ENCODE data around the gene PCF11. TPM values are rescaled to one million over a fixed set of nuclear protein-coding genes. Genes with fewer than 3 reads are reported as not detected.

Gene PCF11
- total RNA-seq, 1 experiment from 2014 or later, result 46.1 TPM

DNA sequence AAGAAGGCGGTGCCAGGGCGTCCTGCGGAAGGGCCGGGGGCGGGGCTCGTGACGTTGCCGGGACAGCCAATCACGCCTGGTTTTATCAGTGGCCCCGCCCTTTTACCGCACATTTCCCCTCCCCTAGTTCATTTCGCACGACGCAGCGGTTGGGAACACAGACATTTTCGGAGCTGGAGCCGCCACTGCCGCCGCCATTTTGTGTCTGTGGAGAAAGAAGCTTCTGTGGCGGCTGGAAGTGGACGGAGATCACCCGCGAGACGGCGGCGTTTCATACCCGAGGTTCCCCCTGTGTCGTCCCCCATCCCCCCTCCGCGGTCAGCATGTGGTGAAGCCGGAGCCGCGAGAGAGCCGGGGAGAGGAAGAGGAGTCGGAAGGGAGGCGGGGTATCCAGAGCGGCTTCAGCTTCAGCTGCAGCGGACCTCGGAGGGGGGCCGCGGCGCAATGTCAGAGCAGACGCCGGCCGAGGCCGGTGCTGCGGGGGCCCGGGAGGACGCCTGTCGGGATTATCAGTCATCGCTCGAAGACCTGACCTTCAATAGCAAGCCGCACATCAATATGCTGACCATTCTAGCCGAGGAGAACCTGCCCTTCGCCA lies at the start of gene PCF11 (continued):
- no peak for TF ChIP-seq ATF1 (CRISPR knock-in tag; IDR thresholded peaks at IDR 0.05)
- TF ChIP-seq TP53 (CRISPR knock-in tag; IDR thresholded peaks at IDR 0.05), result no peak
- TF ChIP-seq, protein P1, sequence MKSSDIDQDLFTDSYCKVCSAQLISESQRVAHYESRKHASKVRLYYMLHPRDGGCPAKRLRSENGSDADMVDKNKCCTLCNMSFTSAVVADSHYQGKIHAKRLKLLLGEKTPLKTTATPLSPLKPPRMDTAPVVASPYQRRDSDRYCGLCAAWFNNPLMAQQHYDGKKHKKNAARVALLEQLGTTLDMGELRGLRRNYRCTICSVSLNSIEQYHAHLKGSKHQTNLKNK (CRISPR knock-in tag; IDR thresholded peaks at IDR 0.05), result no peak
- peak; percentile 69; the same call in 1 of the 2 replicates for TF ChIP-seq GABPB1 (CRISPR knock-in tag; IDR thresholded peaks at IDR 0.05)
- TF ChIP-seq KAT7 (CRISPR knock-in tag; IDR thresholded peaks at IDR 0.05; ENCODE audit: borderline replicate concordance), result no peak
- TF ChIP-seq NFYB (CRISPR knock-in tag; conservative IDR thresholded peaks at IDR 0.05; ENCODE audit: low read depth), result no peak; the same call in 1 of the 2 replicates
- TF ChIP-seq ELF4 (CRISPR knock-in tag; IDR thresholded peaks at IDR 0.05; ENCODE audit: low read depth), result no peak
- TF ChIP-seq FOXK1 (CRISPR knock-in tag; IDR thresholded peaks at IDR 0.05), result no peak
- TF ChIP-seq NFATC4 (CRISPR knock-in tag; IDR thresholded peaks at IDR 0.05), result no peak
- TF ChIP-seq, protein P2, sequence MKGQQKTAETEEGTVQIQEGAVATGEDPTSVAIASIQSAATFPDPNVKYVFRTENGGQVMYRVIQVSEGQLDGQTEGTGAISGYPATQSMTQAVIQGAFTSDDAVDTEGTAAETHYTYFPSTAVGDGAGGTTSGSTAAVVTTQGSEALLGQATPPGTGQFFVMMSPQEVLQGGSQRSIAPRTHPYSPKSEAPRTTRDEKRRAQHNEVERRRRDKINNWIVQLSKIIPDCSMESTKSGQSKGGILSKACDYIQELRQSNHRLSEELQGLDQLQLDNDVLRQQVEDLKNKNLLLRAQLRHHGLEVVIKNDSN (CRISPR knock-in tag; IDR thresholded peaks at IDR 0.05), result peak; percentile 74; the same call in 1 of the 2 replicates
- TF ChIP-seq SMAD4 (CRISPR knock-in tag; IDR thresholded peaks at IDR 0.05), result no peak
- TF ChIP-seq SP1 (CRISPR knock-in tag; conservative IDR thresholded peaks at IDR 0.05), result peak; percentile 81
- TF ChIP-seq, protein P3, sequence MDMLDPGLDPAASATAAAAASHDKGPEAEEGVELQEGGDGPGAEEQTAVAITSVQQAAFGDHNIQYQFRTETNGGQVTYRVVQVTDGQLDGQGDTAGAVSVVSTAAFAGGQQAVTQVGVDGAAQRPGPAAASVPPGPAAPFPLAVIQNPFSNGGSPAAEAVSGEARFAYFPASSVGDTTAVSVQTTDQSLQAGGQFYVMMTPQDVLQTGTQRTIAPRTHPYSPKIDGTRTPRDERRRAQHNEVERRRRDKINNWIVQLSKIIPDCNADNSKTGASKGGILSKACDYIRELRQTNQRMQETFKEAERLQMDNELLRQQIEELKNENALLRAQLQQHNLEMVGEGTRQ (CRISPR knock-in tag; IDR thresholded peaks at IDR 0.05), result peak; percentile 72
- TF ChIP-seq ZBTB21 (CRISPR knock-in tag; IDR thresholded peaks at IDR 0.05; ENCODE audit: borderline replicate concordance), result no peak
- TF ChIP-seq, protein P4, sequence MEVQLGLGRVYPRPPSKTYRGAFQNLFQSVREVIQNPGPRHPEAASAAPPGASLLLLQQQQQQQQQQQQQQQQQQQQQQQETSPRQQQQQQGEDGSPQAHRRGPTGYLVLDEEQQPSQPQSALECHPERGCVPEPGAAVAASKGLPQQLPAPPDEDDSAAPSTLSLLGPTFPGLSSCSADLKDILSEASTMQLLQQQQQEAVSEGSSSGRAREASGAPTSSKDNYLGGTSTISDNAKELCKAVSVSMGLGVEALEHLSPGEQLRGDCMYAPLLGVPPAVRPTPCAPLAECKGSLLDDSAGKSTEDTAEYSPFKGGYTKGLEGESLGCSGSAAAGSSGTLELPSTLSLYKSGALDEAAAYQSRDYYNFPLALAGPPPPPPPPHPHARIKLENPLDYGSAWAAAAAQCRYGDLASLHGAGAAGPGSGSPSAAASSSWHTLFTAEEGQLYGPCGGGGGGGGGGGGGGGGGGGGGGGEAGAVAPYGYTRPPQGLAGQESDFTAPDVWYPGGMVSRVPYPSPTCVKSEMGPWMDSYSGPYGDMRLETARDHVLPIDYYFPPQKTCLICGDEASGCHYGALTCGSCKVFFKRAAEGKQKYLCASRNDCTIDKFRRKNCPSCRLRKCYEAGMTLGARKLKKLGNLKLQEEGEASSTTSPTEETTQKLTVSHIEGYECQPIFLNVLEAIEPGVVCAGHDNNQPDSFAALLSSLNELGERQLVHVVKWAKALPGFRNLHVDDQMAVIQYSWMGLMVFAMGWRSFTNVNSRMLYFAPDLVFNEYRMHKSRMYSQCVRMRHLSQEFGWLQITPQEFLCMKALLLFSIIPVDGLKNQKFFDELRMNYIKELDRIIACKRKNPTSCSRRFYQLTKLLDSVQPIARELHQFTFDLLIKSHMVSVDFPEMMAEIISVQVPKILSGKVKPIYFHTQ (CRISPR knock-in tag; IDR thresholded peaks at IDR 0.05), result no peak

DNA sequence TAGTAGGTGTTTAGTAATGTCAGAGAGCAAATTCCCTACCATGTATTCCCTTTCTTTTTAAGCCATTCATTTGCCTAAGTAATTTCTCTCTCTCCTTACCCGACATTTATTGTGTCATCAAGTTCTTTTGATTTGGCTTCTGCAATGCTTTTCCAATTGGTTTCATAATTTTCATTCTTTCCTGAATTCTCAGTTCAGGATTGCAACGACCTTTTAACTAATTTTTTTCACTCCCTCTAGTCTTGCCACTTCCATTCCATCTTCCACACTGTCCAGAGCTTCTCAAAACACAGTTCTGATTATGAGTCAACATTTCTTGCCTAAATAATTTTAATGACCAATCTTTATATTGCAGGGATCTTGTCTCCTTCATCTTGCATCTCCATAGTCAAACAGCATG lies 44.0 kb upstream of the PCF11 start:
- Mint-ChIP-seq H3K9me3 (no peaks in the 10 kb centered on the region), H3K27me3 (ENCODE audit: low read depth) (no peaks in the 10 kb centered on the region), H3K36me3 (no peaks in the 10 kb centered on the region), H3K27ac (no peak overlapping the region), H3K4me1 (no peaks in the 10 kb centered on the region), H3K4me3 (no peak overlapping the region)
- POLR2A ChIA-PET, result no interaction called here
- ATAC-seq, result no peak
- CTCF ChIA-PET, result no interaction called here
- DNase-seq (ENCODE audit: low spot score), result no peak
- TF ChIP-seq, protein P5, sequence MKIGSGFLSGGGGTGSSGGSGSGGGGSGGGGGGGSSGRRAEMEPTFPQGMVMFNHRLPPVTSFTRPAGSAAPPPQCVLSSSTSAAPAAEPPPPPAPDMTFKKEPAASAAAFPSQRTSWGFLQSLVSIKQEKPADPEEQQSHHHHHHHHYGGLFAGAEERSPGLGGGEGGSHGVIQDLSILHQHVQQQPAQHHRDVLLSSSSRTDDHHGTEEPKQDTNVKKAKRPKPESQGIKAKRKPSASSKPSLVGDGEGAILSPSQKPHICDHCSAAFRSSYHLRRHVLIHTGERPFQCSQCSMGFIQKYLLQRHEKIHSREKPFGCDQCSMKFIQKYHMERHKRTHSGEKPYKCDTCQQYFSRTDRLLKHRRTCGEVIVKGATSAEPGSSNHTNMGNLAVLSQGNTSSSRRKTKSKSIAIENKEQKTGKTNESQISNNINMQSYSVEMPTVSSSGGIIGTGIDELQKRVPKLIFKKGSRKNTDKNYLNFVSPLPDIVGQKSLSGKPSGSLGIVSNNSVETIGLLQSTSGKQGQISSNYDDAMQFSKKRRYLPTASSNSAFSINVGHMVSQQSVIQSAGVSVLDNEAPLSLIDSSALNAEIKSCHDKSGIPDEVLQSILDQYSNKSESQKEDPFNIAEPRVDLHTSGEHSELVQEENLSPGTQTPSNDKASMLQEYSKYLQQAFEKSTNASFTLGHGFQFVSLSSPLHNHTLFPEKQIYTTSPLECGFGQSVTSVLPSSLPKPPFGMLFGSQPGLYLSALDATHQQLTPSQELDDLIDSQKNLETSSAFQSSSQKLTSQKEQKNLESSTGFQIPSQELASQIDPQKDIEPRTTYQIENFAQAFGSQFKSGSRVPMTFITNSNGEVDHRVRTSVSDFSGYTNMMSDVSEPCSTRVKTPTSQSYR (CRISPR knock-in tag; IDR thresholded peaks at IDR 0.05), result no peak
- TF ChIP-seq TEAD1 (CRISPR knock-in tag; IDR thresholded peaks at IDR 0.05), result no peak
- TF ChIP-seq RORB (CRISPR knock-in tag; IDR thresholded peaks at IDR 0.05), result no peak
- TF ChIP-seq, protein P6, sequence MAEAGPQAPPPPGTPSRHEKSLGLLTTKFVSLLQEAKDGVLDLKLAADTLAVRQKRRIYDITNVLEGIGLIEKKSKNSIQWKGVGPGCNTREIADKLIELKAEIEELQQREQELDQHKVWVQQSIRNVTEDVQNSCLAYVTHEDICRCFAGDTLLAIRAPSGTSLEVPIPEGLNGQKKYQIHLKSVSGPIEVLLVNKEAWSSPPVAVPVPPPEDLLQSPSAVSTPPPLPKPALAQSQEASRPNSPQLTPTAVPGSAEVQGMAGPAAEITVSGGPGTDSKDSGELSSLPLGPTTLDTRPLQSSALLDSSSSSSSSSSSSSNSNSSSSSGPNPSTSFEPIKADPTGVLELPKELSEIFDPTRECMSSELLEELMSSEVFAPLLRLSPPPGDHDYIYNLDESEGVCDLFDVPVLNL (CRISPR knock-in tag; IDR thresholded peaks at IDR 0.05; ENCODE audit: borderline replicate concordance, low read depth), result no peak
- TF ChIP-seq, protein P7, sequence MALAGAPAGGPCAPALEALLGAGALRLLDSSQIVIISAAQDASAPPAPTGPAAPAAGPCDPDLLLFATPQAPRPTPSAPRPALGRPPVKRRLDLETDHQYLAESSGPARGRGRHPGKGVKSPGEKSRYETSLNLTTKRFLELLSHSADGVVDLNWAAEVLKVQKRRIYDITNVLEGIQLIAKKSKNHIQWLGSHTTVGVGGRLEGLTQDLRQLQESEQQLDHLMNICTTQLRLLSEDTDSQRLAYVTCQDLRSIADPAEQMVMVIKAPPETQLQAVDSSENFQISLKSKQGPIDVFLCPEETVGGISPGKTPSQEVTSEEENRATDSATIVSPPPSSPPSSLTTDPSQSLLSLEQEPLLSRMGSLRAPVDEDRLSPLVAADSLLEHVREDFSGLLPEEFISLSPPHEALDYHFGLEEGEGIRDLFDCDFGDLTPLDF (CRISPR knock-in tag; IDR thresholded peaks at IDR 0.05), result no peak
- no peak for TF ChIP-seq SP1 (CRISPR knock-in tag; conservative IDR thresholded peaks at IDR 0.05)
- TF ChIP-seq, protein P8, sequence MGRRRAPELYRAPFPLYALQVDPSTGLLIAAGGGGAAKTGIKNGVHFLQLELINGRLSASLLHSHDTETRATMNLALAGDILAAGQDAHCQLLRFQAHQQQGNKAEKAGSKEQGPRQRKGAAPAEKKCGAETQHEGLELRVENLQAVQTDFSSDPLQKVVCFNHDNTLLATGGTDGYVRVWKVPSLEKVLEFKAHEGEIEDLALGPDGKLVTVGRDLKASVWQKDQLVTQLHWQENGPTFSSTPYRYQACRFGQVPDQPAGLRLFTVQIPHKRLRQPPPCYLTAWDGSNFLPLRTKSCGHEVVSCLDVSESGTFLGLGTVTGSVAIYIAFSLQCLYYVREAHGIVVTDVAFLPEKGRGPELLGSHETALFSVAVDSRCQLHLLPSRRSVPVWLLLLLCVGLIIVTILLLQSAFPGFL (CRISPR knock-in tag; IDR thresholded peaks at IDR 0.05; ENCODE audit: borderline replicate concordance), result no peak
- TF ChIP-seq RELA (CRISPR knock-in tag; IDR thresholded peaks at IDR 0.05; ENCODE audit: borderline replicate concordance), result no peak
- TF ChIP-seq, protein P4 (CRISPR knock-in tag; IDR thresholded peaks at IDR 0.05), result no peak
